IPS-NIHi7 (cell line): Measurements from ENCODE around the gene KIR3DL3.
"Not testable (repeated sequence)": the region's sequence is repeated elsewhere in the genome, so short reads cannot be mapped to it uniquely, and the experiment has no call there.

ENCODE experiments used
- DNase-seq: peaks from one replicate; pipeline ENCODE4 v3.0.0; 2012; ENCODE audit warnings: mixed read lengths; ENCODE audit errors: extremely low spot score

Gene KIR3DL3

GRCh38 chr19:54778896-54779295 is 54.7 kb downstream of the KIR3DL3 start:
- not testable (repeated sequence) for DNase-seq

- DNase-seq = not testable (repeated sequence)
Observed at GRCh38 chr19:54782916-54783315, 58.7 kb downstream of the KIR3DL3 start.
